Neural cell (in vitro differentiated cells): Measurements from ENCODE around the gene RHBDD3. TPM values are rescaled to one million over a fixed set of nuclear protein-coding genes. Genes with fewer than 3 reads are reported as not detected.
A peak's percentile ranks its signal among the peaks of the same experiment; 100 is the strongest.

Experiments used
- H2AFZ ChIP-seq: fragments of 200-600, 300-800 bp; sonication (generic), shearing (Covaris generic); 2 replicates; pipeline ENCODE4 v1.6.0; 2014; ENCODE audit warnings: low read depth, mild to moderate bottlenecking, antibody characterized with exemption, low read length, moderate library complexity
- H3F3A ChIP-seq: fragments of 200-600 bp; shearing (Covaris generic); 2 replicates; pipeline ENCODE4 v1.6.1; 2016; ENCODE audit warnings: mild to moderate bottlenecking, moderate library complexity, mixed read lengths, antibody characterized with exemption, low read length; ENCODE audit not compliant: insufficient read depth, poor library complexity, severe bottlenecking
- H3K27ac ChIP-seq: fragments of 200-600, 300-800 bp; sonication (generic), shearing (Covaris generic); 2 replicates; pipeline ENCODE4 v1.5.1; 2014; ENCODE audit warnings: mild to moderate bottlenecking, low read length, moderate library complexity
- H3K27me3 ChIP-seq: fragments of 300-800, 200-600 bp; sonication (generic), shearing (Covaris generic); 2 replicates; pipeline ENCODE4 v1.6.0; 2014; ENCODE audit warnings: mild to moderate bottlenecking, low read depth, low read length, moderate library complexity; ENCODE audit not compliant: insufficient read depth
- H3K36me3 ChIP-seq: fragments of 300-800, 200-600 bp; sonication (generic), shearing (Covaris generic); 2 replicates; pipeline ENCODE4 v1.5.1; 2014; ENCODE audit warnings: mild to moderate bottlenecking, antibody characterized with exemption, low read length, moderate library complexity; ENCODE audit not compliant: insufficient read depth
- H3K4me2 ChIP-seq: fragments of 300-800, 200-600 bp; sonication (generic), shearing (Covaris generic); 2 replicates; pipeline ENCODE4 v1.6.0; 2014; ENCODE audit warnings: mild to moderate bottlenecking, low read length
- H3K4me3 ChIP-seq: fragments of 300-800, 200-600 bp; sonication (generic), shearing (Covaris generic); 2 replicates; pipeline ENCODE4 v1.5.1; 2014; ENCODE audit warnings: mild to moderate bottlenecking, low read length, moderate library complexity
- H3K79me2 ChIP-seq: fragments of 200-600 bp; shearing (Covaris generic); replicated peaks from 2 replicates; pipeline ENCODE4 v1.6.0; 2014; ENCODE audit warnings: mild to moderate bottlenecking, low read length, moderate library complexity; ENCODE audit not compliant: insufficient read depth
- H3K9ac ChIP-seq: fragments of 300-800, 200-600 bp; sonication (generic), shearing (Covaris generic); 2 replicates; pipeline ENCODE4 v1.6.1; 2016; ENCODE audit warnings: mild to moderate bottlenecking, low read length, mixed read lengths
- H3K9me2 ChIP-seq: fragments of 200-600 bp; shearing (Covaris generic); 2 replicates; pipeline ENCODE4 v1.6.1; 2016; ENCODE audit warnings: mild to moderate bottlenecking, low read length, mixed read lengths; ENCODE audit not compliant: insufficient read depth
- H3K9me3 ChIP-seq: fragments of 200-600, 300-800 bp; sonication (generic), shearing (Covaris generic); 2 replicates; pipeline ENCODE4 v1.6.1; 2016; ENCODE audit warnings: mild to moderate bottlenecking, mixed run types, low read length, moderate library complexity, mixed read lengths
- H4K20me1 ChIP-seq: fragments of 200-600 bp; shearing (Covaris generic); 2 replicates; pipeline ENCODE4 v1.6.1; 2016; ENCODE audit warnings: mild to moderate bottlenecking, mixed run types; ENCODE audit not compliant: insufficient read depth
- EP300 ChIP-seq: fragments of 450-650 bp; conservative IDR thresholded peaks from 2 replicates; pipeline ENCODE4 v1.6.1; 2014; ENCODE audit warnings: antibody characterized with exemption, mild to moderate bottlenecking, moderate library complexity; ENCODE audit not compliant: poor library complexity, severe bottlenecking
- EZH2 ChIP-seq: fragments of 200-600, 300-800 bp; shearing (Covaris generic), sonication (generic); IDR thresholded peaks from 2 replicates; pipeline ENCODE4 v1.6.1; 2014; ENCODE audit warnings: antibody characterized with exemption, low read length, borderline replicate concordance, mild to moderate bottlenecking; ENCODE audit not compliant: insufficient read depth, poor library complexity, severe bottlenecking
- MXI1 ChIP-seq: fragments of 450-650 bp; conservative IDR thresholded peaks from 2 replicates; pipeline ENCODE4 v1.6.1; 2014; ENCODE audit warnings: antibody characterized with exemption, mild to moderate bottlenecking; ENCODE audit not compliant: poor library complexity, severe bottlenecking
- POLR2AphosphoS5 ChIP-seq: IDR thresholded peaks from 2 replicates; pipeline ENCODE4 v1.6.1; 2012
- RAD21 ChIP-seq: fragments of 450-650 bp; conservative IDR thresholded peaks from 2 replicates; pipeline ENCODE4 v1.6.1; 2014; ENCODE audit warnings: antibody characterized with exemption, mild to moderate bottlenecking, moderate library complexity
- SMC3 ChIP-seq: fragments of 450-650 bp; conservative IDR thresholded peaks from 2 replicates; pipeline ENCODE4 v1.6.1; 2014; ENCODE audit warnings: antibody characterized with exemption, mild to moderate bottlenecking, moderate library complexity; ENCODE audit not compliant: poor library complexity
- TAF1 ChIP-seq: IDR thresholded peaks from 2 replicates; pipeline ENCODE4 v1.6.1; 2012; ENCODE audit warnings: low read depth
- polyA plus RNA-seq: library from polyadenylated mRNA; depleted of rRNA; stranded (reverse); fragments of >200 nt; gene quantifications from 2 replicates; pipeline ENCODE4 v1.2.3, GENCODE V29; 2014
- TF ChIP-seq, protein P1 (sequence below): IDR thresholded peaks from 2 replicates; pipeline ENCODE4 v1.6.1; 2012; ENCODE audit warnings: borderline replicate concordance
- TF ChIP-seq, protein P2 (sequence below): fragments of 450-650 bp; IDR thresholded peaks from 2 replicates; pipeline ENCODE4 v1.5.1; 2014; ENCODE audit warnings: antibody characterized with exemption, mild to moderate bottlenecking, moderate library complexity; ENCODE audit not compliant: poor library complexity, severe bottlenecking

Gene RHBDD3
- polyA plus RNA-seq, 1 donor from 2014 or later = 114 TPM

DNA sequence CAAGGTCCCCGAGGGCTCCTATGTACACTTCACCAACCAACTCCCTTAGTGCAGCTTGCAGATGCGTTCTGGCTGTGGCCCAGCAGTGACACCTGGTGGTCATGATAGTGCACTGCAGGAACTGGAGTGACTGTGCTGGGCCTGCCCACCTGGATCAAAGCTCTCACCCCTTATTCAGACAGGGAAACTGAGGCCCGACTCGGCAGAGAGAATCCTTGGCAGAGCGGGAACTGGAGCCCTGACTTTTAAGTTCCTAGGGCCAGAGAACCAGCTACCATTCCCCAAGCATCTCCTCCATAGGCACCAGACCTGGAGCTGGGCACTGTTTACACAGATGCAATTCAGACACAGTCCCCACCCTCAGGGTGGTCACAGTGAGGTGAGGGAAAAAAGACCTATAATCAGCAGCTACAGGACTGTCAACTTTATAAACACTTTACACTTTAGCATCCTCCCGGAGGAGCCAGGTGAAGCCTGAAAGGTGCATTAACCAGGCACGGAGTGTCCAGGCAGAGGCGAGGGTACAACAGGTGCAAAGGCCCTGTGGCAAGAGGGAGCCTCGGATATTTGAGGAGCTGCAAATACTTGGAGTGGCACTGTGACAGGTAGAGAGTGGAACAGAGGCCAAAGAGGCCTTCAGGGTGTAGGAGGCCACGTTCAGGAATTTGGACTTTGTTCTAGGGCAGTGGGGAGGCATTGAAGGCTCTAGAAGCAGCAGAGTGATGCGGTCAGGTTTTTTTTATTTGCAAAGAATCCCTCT lies 22.0 kb downstream of the RHBDD3 start:
- H3F3A ChIP-seq = no peaks in the 10 kb centered on the region
- H3K27me3 ChIP-seq = no peaks in the 10 kb centered on the region
- no peaks in the 10 kb centered on the region for H3K36me3 ChIP-seq
- no peak overlapping the region for H3K27ac ChIP-seq
- no peak overlapping the region for H3K9ac ChIP-seq
- H2AFZ ChIP-seq = no peak overlapping the region
- no peaks in the 10 kb centered on the region for H3K9me2 ChIP-seq
- H3K9me3 ChIP-seq = no peaks in the 10 kb centered on the region
- no peak overlapping the region for H3K4me2 ChIP-seq
- H3K79me2 ChIP-seq = no peaks in the 10 kb centered on the region
- TF ChIP-seq MXI1 (peak; percentile 2), EZH2 (no peak), EP300 (no peak), POLR2AphosphoS5 (no peak), SMC3 (peak; percentile 90), RAD21 (peak; percentile 92), TAF1 (no peak)
- TF ChIP-seq, protein P1, sequence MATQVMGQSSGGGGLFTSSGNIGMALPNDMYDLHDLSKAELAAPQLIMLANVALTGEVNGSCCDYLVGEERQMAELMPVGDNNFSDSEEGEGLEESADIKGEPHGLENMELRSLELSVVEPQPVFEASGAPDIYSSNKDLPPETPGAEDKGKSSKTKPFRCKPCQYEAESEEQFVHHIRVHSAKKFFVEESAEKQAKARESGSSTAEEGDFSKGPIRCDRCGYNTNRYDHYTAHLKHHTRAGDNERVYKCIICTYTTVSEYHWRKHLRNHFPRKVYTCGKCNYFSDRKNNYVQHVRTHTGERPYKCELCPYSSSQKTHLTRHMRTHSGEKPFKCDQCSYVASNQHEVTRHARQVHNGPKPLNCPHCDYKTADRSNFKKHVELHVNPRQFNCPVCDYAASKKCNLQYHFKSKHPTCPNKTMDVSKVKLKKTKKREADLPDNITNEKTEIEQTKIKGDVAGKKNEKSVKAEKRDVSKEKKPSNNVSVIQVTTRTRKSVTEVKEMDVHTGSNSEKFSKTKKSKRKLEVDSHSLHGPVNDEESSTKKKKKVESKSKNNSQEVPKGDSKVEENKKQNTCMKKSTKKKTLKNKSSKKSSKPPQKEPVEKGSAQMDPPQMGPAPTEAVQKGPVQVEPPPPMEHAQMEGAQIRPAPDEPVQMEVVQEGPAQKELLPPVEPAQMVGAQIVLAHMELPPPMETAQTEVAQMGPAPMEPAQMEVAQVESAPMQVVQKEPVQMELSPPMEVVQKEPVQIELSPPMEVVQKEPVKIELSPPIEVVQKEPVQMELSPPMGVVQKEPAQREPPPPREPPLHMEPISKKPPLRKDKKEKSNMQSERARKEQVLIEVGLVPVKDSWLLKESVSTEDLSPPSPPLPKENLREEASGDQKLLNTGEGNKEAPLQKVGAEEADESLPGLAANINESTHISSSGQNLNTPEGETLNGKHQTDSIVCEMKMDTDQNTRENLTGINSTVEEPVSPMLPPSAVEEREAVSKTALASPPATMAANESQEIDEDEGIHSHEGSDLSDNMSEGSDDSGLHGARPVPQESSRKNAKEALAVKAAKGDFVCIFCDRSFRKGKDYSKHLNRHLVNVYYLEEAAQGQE = no peak
- TF ChIP-seq, protein P2, sequence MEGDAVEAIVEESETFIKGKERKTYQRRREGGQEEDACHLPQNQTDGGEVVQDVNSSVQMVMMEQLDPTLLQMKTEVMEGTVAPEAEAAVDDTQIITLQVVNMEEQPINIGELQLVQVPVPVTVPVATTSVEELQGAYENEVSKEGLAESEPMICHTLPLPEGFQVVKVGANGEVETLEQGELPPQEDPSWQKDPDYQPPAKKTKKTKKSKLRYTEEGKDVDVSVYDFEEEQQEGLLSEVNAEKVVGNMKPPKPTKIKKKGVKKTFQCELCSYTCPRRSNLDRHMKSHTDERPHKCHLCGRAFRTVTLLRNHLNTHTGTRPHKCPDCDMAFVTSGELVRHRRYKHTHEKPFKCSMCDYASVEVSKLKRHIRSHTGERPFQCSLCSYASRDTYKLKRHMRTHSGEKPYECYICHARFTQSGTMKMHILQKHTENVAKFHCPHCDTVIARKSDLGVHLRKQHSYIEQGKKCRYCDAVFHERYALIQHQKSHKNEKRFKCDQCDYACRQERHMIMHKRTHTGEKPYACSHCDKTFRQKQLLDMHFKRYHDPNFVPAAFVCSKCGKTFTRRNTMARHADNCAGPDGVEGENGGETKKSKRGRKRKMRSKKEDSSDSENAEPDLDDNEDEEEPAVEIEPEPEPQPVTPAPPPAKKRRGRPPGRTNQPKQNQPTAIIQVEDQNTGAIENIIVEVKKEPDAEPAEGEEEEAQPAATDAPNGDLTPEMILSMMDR = peak; percentile 91
- H3K4me3 ChIP-seq = no peak overlapping the region
- H4K20me1 ChIP-seq = no peaks in the 10 kb centered on the region

DNA sequence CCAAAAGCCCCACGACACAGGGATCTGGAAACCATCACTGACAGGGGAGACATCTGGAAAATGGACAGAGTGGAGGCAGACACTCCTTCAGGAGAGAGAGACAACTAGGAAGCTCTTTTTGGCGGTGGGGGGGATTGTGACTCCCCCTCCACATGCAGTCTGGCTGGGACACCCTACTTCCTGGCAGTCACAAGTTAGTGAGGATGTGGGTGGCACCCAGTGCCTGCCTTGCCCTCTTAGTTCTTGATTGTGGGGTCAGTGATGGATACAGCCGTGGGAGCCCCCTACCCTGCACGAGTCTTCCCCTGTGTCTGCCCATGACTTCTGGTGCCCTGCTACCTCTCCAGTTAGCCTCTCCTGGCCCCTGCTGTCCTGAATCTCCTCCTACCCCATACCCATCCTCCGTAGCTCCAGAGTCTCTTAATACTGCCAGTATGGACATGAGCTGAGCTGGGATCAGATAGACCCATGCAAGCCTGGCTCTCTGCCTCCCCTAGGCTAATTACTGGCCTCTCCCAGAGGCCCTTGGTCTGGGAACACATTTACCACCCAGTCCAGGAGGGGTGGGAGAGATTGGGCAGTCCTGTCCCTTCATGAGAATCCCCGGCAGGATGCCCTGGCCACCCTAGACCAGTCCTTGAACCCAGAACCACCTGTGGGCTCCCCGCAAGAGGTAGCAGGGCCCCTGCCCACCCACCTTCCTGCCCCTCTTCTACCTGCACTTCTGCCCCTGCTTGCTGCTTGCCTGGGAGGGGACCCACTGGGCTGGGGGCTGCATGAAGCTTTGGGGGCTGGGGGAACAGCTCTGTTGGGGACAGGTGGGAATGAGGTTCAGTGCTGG lies 22.8 kb downstream of the RHBDD3 start:
- Histone ChIP-seq H3K4me2 (no peak overlapping the region), H3K9ac (no peak overlapping the region), H3K4me3 (no peak overlapping the region), H3K36me3 (no peaks in the 10 kb centered on the region), H2AFZ (no peak overlapping the region), H3F3A (no peaks in the 10 kb centered on the region), H3K9me2 (no peaks in the 10 kb centered on the region), H3K79me2 (no peaks in the 10 kb centered on the region), H3K9me3 (no peaks in the 10 kb centered on the region), H4K20me1 (no peaks in the 10 kb centered on the region), H3K27me3 (no peaks in the 10 kb centered on the region), H3K27ac (no peak overlapping the region)
- TF ChIP-seq MXI1 = peak; percentile 16
- TF ChIP-seq, protein P1 = no peak
